DMS79 (cell line): ENCODE measurements around the gene CHAMP1.
"Not testable (repeated sequence)": the region's sequence is repeated elsewhere in the genome, so short reads cannot be mapped to it uniquely, and the experiment has no call there.

Source experiments
- DNase-seq: peaks from one replicate; lab custom pipeline; 2025; lab: John Stamatoyannopoulos, UW

The CHAMP1 gene

GRCh38 chr13:114333881-114334280 lies 19.6 kb downstream of the CHAMP1 start:
- not testable (repeated sequence) for DNase-seq

- no peak for DNase-seq
These were observed 20.2 kb downstream of the CHAMP1 start for GRCh38 chr13:114334305-114335053.

GRCh38 chr13:114336457-114336856 lies 22.2 kb downstream of the CHAMP1 start:
- DNase-seq = not testable (repeated sequence)

GRCh38 chr13:114338959-114339358 lies 24.7 kb downstream of the CHAMP1 start:
- DNase-seq = no peak

GRCh38 chr13:114339857-114340534 lies 25.7 kb downstream of the CHAMP1 start:
- peak; percentile 87 for DNase-seq

- DNase-seq = no peak
These were observed 26.9 kb downstream of the CHAMP1 start for GRCh38 chr13:114341003-114341777.

GRCh38 chr13:114347256-114347655 lies 33.0 kb downstream of the CHAMP1 start:
- DNase-seq = not testable (repeated sequence)

- DNase-seq = not testable (repeated sequence)
These were observed 38.5 kb downstream of the CHAMP1 start for GRCh38 chr13:114352763-114353162.

GRCh38 chr13:114353382-114353781 lies 39.1 kb downstream of the CHAMP1 start:
- not testable (repeated sequence) for DNase-seq
